Lower leg skin (tissue), 3 donors: ENCODE results near the gene SIRT2.

Experiments used
- POLR2A ChIP-seq, 2 donors: fragments of 450-650 bp; IDR thresholded peaks; one replicate each; pipeline ENCODE4 v1.6.1; 2016 to 2017; ENCODE audit warnings: antibody characterized with exemption in 2 of 2, mild to moderate bottlenecking in 1 of 2, moderate library complexity in 1 of 2
- TF ChIP-seq, protein P1 (sequence below), 3 donors: fragments of 450-650 bp; IDR thresholded peaks; one replicate each; pipeline ENCODE4 v1.5.1; 2016; ENCODE audit warnings: antibody characterized with exemption in 3 of 3, mild to moderate bottlenecking in 3 of 3, moderate library complexity in 2 of 3

DNA sequence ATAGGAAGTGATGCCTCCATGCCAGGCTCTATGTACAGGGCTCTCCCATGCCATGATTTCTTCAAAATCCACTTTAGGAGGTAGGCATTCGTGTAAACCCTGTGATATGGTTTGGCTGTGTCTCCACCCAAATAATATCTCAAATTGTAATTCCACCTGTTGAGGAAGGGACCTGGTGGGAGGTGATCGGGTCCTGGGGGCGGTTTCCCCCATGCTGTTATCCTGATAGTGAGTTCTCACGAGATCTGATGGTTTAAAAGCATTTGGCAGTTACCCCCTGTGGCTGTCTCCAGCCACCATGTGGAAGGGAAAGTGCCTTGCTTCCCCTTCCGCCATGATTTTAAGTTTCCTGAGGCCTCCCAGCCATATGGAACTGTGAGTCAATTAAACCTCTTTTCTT is 23.1 kb upstream of the SIRT2 start:
- TF ChIP-seq POLR2A (IDR thresholded peaks at IDR 0.05): no peak
- TF ChIP-seq, protein P1, sequence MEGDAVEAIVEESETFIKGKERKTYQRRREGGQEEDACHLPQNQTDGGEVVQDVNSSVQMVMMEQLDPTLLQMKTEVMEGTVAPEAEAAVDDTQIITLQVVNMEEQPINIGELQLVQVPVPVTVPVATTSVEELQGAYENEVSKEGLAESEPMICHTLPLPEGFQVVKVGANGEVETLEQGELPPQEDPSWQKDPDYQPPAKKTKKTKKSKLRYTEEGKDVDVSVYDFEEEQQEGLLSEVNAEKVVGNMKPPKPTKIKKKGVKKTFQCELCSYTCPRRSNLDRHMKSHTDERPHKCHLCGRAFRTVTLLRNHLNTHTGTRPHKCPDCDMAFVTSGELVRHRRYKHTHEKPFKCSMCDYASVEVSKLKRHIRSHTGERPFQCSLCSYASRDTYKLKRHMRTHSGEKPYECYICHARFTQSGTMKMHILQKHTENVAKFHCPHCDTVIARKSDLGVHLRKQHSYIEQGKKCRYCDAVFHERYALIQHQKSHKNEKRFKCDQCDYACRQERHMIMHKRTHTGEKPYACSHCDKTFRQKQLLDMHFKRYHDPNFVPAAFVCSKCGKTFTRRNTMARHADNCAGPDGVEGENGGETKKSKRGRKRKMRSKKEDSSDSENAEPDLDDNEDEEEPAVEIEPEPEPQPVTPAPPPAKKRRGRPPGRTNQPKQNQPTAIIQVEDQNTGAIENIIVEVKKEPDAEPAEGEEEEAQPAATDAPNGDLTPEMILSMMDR (IDR thresholded peaks at IDR 0.05): no peak
